Urinary bladder (tissue), 4 donors: ENCODE results near the gene HSPB2. TPM values are rescaled to one million over a fixed set of nuclear protein-coding genes. Genes with fewer than 3 reads are reported as not detected.
"Not testable (repeated sequence)": the region's sequence is repeated elsewhere in the genome, so short reads cannot be mapped to it uniquely, and the experiment has no call there.

ENCODE experiments used
- DNase-seq: peaks from one replicate; pipeline ENCODE4 v3.0.0-alpha.2; 2015; ENCODE audit errors: extremely low spot score
- H3K27ac ChIP-seq: one replicate; pipeline ENCODE4 v1.5.1; 2013; ENCODE audit warnings: low read depth, mild to moderate bottlenecking, moderate library complexity
- H3K36me3 ChIP-seq: one replicate; pipeline ENCODE4 v1.6.1; 2013; ENCODE audit warnings: mild to moderate bottlenecking, moderate library complexity; ENCODE audit not compliant: insufficient read depth
- H3K4me1 ChIP-seq: one replicate; pipeline ENCODE4 v1.6.1; 2013; ENCODE audit warnings: mild to moderate bottlenecking, moderate library complexity; ENCODE audit not compliant: insufficient read depth
- H3K4me3 ChIP-seq: one replicate; pipeline ENCODE4 v1.5.1; 2013; ENCODE audit warnings: low read depth, low read length
- WGBS: extraction: QIAGEN DNeasy Blood & Tissue Kit; methylation state at CpG from one replicate; pipeline ENCODE4 v1.1.7; 2013; 5-methylcytosine and 5-hydroxymethylcytosine counted together
- polyA plus RNA-seq: library from polyadenylated mRNA; stranded (reverse); fragments of 200-250 nt; gene quantifications from one replicate; pipeline ENCODE4 v1.2.3, GENCODE V29; 2013
- total RNA-seq: library from RNA; depleted of rRNA; stranded (reverse); fragments of >200 nt; gene quantifications from one replicate; pipeline ENCODE4 v1.2.3, GENCODE V29; 2014
- donor health status: healthy with polysubstance abuse.
- donor health status: healthy.

The HSPB2 gene
- total and polyA plus RNA-seq, 2 donors = 1.6 to 10.6 TPM

- DNase-seq = no peak
- H3K36me3 ChIP-seq = no peaks in the 10 kb centered on the region
- 92% methylated on average over 7 of the region's 7 CpGs for WGBS
- no peak overlapping the region for H3K27ac ChIP-seq
- no peaks in the 10 kb centered on the region for H3K4me1 ChIP-seq
- no peak overlapping the region for H3K4me3 ChIP-seq
Observed at GRCh38 chr11:111921541-111922230, 9.2 kb downstream of the HSPB2 start.

GRCh38 chr11:111922803-111923202, 10.3 kb downstream of the HSPB2 start:
- no peaks in the 10 kb centered on the region for H3K4me1 ChIP-seq
- DNase-seq = no peak
- no peaks in the 10 kb centered on the region for H3K36me3 ChIP-seq
- H3K27ac ChIP-seq = peak overlapping the region; percentile 35
- no peak overlapping the region for H3K4me3 ChIP-seq
- WGBS = 6% methylated on average over 2 of the region's 2 CpGs

GRCh38 chr11:111923351-111923788, 10.8 kb downstream of the HSPB2 start:
- no peak for DNase-seq
- WGBS = 14% methylated on average over 5 of the region's 5 CpGs
- Histone ChIP-seq H3K4me1 (no peaks in the 10 kb centered on the region), H3K4me3 (no peak overlapping the region), H3K27ac (peak overlapping the region; percentile 73), H3K36me3 (no peaks in the 10 kb centered on the region)

GRCh38 chr11:111923951-111924350, 11.4 kb downstream of the HSPB2 start:
- DNase-seq = no peak
- no peak overlapping the region for H3K4me3 ChIP-seq
- H3K27ac ChIP-seq = peak overlapping the region; percentile 73
- H3K4me1 ChIP-seq = no peaks in the 10 kb centered on the region
- no peaks in the 10 kb centered on the region for H3K36me3 ChIP-seq

- Histone ChIP-seq H3K4me3 (no peak overlapping the region), H3K36me3 (no peaks in the 10 kb centered on the region), H3K27ac (peak overlapping the region; percentile 71), H3K4me1 (no peaks in the 10 kb centered on the region)
- no peak for DNase-seq
- WGBS = 89% methylated on average over 16 of the region's 16 CpGs
Observed at GRCh38 chr11:111925953-111926352, 13.4 kb downstream of the HSPB2 start.

- H3K4me3 ChIP-seq = peak overlapping the region; percentile 20
- H3K36me3 ChIP-seq = no peaks in the 10 kb centered on the region
- H3K4me1 ChIP-seq = no peaks in the 10 kb centered on the region
- DNase-seq = peak; percentile 90
- H3K27ac ChIP-seq = peak overlapping the region; percentile 71
- WGBS = under 1% methylated on average over 47 of the region's 47 CpGs
Observed at GRCh38 chr11:111926505-111927391, 14.2 kb downstream of the HSPB2 start.

GRCh38 chr11:111930472-111930871, 17.9 kb downstream of the HSPB2 start:
- Histone ChIP-seq H3K4me1 (peaks cover 2% of the 10 kb centered on the region), H3K27ac (no peak overlapping the region), H3K4me3 (no peak overlapping the region), H3K36me3 (no peaks in the 10 kb centered on the region)
- 70% methylated on average over 4 of the region's 4 CpGs for WGBS
- no peak for DNase-seq

- Histone ChIP-seq H3K4me1 (peaks cover 3% of the 10 kb centered on the region), H3K27ac (no peak overlapping the region), H3K4me3 (no peak overlapping the region), H3K36me3 (no peaks in the 10 kb centered on the region)
- DNase-seq = no peak
- 82% methylated on average over 2 of the region's 2 CpGs for WGBS
Observed at GRCh38 chr11:111932611-111932950, 20.0 kb downstream of the HSPB2 start.

- not testable (repeated sequence) for DNase-seq, H3K27ac ChIP-seq, H3K4me3 ChIP-seq, H3K4me1 ChIP-seq, H3K36me3 ChIP-seq
- WGBS = 96% methylated on average over 14 of the region's 14 CpGs
Observed at GRCh38 chr11:111933176-111933575, 20.6 kb downstream of the HSPB2 start.

- Histone ChIP-seq H3K4me3 (no peak overlapping the region), H3K27ac (no peak overlapping the region), H3K36me3 (no peaks in the 10 kb centered on the region), H3K4me1 (peaks cover 5% of the 10 kb centered on the region)
- no peak for DNase-seq
- WGBS = 66% methylated on average over 1 of the region's 1 CpG
Observed at GRCh38 chr11:111933872-111934271, 21.3 kb downstream of the HSPB2 start.

GRCh38 chr11:111934306-111934705, 21.8 kb downstream of the HSPB2 start:
- WGBS = 94% methylated on average over 1 of the region's 1 CpG
- Histone ChIP-seq H3K4me1 (peaks cover 5% of the 10 kb centered on the region), H3K4me3 (no peak overlapping the region), H3K36me3 (no peaks in the 10 kb centered on the region), H3K27ac (no peak overlapping the region)
- DNase-seq = no peak

- WGBS = 56% methylated on average over 4 of the region's 4 CpGs
- Histone ChIP-seq H3K27ac (peak overlapping the region; percentile 11), H3K4me3 (no peak overlapping the region), H3K4me1 (peaks cover 5% of the 10 kb centered on the region), H3K36me3 (no peaks in the 10 kb centered on the region)
- no peak for DNase-seq
Observed at GRCh38 chr11:111935317-111936039, 22.9 kb downstream of the HSPB2 start.

- Histone ChIP-seq H3K4me3 (peak overlapping the region; percentile 81), H3K27ac (peak overlapping the region; percentile 11), H3K36me3 (no peaks in the 10 kb centered on the region), H3K4me1 (peaks cover 5% of the 10 kb centered on the region)
- DNase-seq = no peak
- WGBS = 35% methylated on average over 3 of the region's 3 CpGs
Observed at GRCh38 chr11:111936040-111936540, 23.6 kb downstream of the HSPB2 start.
